Psoas muscle (tissue), 8 donors: ENCODE measurements around the gene ZSWIM5. TPM values are rescaled to one million over a fixed set of nuclear protein-coding genes. Genes with fewer than 3 reads are reported as not detected.
A peak's percentile ranks its signal among the peaks of the same experiment; 100 is the strongest.
"Not testable (repeated sequence)": the region's sequence is repeated elsewhere in the genome, so short reads cannot be mapped to it uniquely, and the experiment has no call there.

Experiments used
- ATAC-seq, 4 donors: fragments of 200-7000 bp; cut with Tn5 transposase; one replicate each; pipeline ENCODE4 v1.9.1; 2020; ENCODE audit warnings: moderate library complexity in 3 of 4, mild to moderate bottlenecking in 2 of 4
- DNase-seq, 2 donors: peaks; one replicate each; pipeline ENCODE4 v3.0.0-alpha.2; 2020
- H3K27ac ChIP-seq: fragments of 200-600 bp; one replicate; pipeline ENCODE4 v1.8.0; 2022
- H3K27me3 ChIP-seq, 3 donors: fragments of 200-600 bp in 1 of 3; one replicate each; pipeline versions ENCODE4 v1.6.1 to v1.8.0; 2013 to 2022; ENCODE audit warnings: low read length in 2 of 3, mild to moderate bottlenecking in 2 of 3, moderate library complexity in 1 of 3; ENCODE audit not compliant: insufficient read depth in 3 of 3
- H3K36me3 ChIP-seq, 2 donors: fragments of 200-600 bp in 1 of 2; one replicate each; pipeline versions ENCODE4 v1.6.1 to v1.8.0; 2013 to 2022; ENCODE audit warnings: low read depth in 1 of 2, mild to moderate bottlenecking in 1 of 2, moderate library complexity in 1 of 2; ENCODE audit not compliant: insufficient read depth in 1 of 2
- H3K4me1 ChIP-seq: fragments of 200-600 bp; one replicate; pipeline ENCODE4 v1.8.0; 2022
- H3K4me3 ChIP-seq: fragments of 200-600 bp; one replicate; pipeline ENCODE4 v1.8.0; 2022; ENCODE audit warnings: mild to moderate bottlenecking
- H3K9me3 ChIP-seq: fragments of 200-600 bp; one replicate; pipeline ENCODE4 v1.8.0; 2022
- WGBS, 3 donors: extraction: QIAGEN DNeasy Blood & Tissue Kit; methylation state at CpG; one replicate each; pipeline versions ENCODE4 v1.1.6 to v1.1.7; 2013; 5-methylcytosine and 5-hydroxymethylcytosine counted together
- intact Hi-C, 2 donors: fragments of 100-400 bp; cut with DNase I; formaldehyde crosslinking; loops; one replicate each; pipeline versions ENCODE4 v1.11.0 to v1.14.2; 2022
- long read RNA-seq, 2 donors: library from polyadenylated mRNA; unstranded; transcript quantifications; one replicate each; pipeline ENCODE4 v2.0.0, GENCODE V29; 2021
- polyA plus RNA-seq, 3 donors: library from polyadenylated mRNA; stranded (reverse); fragments of 200-250 nt; gene quantifications; one replicate each; pipeline ENCODE4 v1.2.3, GENCODE V29; 2013
- total RNA-seq, 4 donors: library from RNA; stranded (reverse); fragmentation: NEBNext Ultra II Directional in 2 of 4; extraction: Animal tissue kit (Norgen Biotek cat#: 25700) in 2 of 4; gene quantifications; one replicate each; pipeline versions ENCODE4 v1.2.1 to v1.2.4, GENCODE V29; 2021 to 2023
- TF ChIP-seq, protein P1 (sequence below): fragments of 200-600 bp; IDR thresholded peaks from one replicate; pipeline ENCODE4 v1.8.0; 2022; ENCODE audit warnings: antibody characterized with exemption
- donor health status: healthy with polysubstance abuse.
- donor health status: DM: no; HTN: no; CAD: no; lungs with moderate emphysema.
- donor health status: Bipolar disorder and iron deficiency.
- donor health status: healthy.
- donor health status: DM: yes; HTN: yes; CAD: no.
- donor health status: DM: no; HTN: no; CAD: no.
- donor health status: DM: no; HTN: no; CAD: no.
- donor health status: DM: yes; HTN: yes; CAD: no.

Gene ZSWIM5
- total RNA-seq (under 1 TPM; 0.50 to 0.98 (median 0.70) TPM), polyA plus RNA-seq (under 1 TPM; 0.03 to 0.24 (median 0.21) TPM)
- long read RNA-seq, donor 1 = 0 reads
- long read RNA-seq, donor 2, partial matches to known transcripts = 0 of 1 reads
- long read RNA-seq, donor 2, other reads (novel, unspliced or antisense) = 1 of 1 reads

DNA sequence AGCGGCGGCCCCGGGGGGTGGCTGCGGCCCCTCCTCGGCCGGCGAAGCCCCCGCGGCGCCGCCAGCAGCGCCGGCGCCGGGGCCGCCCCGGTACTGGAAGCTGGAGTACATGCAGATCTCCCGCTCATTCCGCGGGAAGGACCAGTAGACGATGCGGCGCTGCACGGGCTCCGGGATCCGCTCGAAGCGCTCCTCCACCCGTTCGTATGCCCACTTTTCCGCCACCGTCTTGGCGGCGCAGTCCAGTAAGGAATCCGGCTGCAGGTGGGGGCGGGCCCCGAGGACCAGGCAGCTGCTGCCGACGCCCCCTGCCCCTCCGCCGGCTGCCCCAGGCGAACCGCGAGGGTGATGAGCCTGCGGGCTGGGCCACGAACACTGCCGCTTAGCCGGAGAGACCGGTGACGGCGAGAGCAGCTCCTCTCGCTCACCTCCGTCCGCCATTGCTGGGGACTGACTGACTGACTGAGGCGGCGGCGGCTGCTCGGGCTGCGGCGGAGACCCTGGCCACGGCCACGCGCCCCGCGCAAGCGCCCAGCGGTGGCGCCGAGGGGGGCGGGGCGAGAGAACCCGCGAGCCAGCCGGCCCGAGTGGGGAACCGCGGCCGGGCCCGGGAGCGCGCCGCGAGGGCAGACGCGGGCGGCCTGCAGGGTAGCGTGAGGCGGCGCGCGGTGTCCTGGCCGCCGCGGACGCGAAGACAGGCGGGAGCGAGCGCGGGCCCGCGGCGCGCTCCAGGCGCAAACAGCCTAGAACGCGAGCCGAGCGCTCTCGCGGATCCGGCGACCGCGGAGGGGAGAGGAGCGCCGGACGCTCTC lies at the start of gene ZSWIM5:
Gene ZSWIM5 (minus strand): TSS at position 696 of the 812 bp plus-strand sequence. CDS start 255 bp downstream, at position 441.
- H3K9me3 ChIP-seq = no peaks in the 10 kb centered on the region
- WGBS, 3 donors = 0 to 1% (median 1%) methylated on average over 53 to 118 of the region's 118 CpGs
- peaks cover 12% of the 10 kb centered on the region for H3K4me1 ChIP-seq
- intact Hi-C loops = loop anchor here in 1 of 2 donors (10.0 kb wide), 1 partner anchor 89 kb away; no protein-coding TSS in a partner anchor
- ATAC-seq (peak; percentile 92 to 95 (median 94)), DNase-seq (peak; percentile 73 to 82)
- H3K27me3 ChIP-seq = peaks cover 0 to 3% (median 0%) of the 10 kb centered on the region in 3 donors
- peak within 1 kb of the TSS; percentile 97 for H3K4me3 ChIP-seq
- TF ChIP-seq, protein P1, sequence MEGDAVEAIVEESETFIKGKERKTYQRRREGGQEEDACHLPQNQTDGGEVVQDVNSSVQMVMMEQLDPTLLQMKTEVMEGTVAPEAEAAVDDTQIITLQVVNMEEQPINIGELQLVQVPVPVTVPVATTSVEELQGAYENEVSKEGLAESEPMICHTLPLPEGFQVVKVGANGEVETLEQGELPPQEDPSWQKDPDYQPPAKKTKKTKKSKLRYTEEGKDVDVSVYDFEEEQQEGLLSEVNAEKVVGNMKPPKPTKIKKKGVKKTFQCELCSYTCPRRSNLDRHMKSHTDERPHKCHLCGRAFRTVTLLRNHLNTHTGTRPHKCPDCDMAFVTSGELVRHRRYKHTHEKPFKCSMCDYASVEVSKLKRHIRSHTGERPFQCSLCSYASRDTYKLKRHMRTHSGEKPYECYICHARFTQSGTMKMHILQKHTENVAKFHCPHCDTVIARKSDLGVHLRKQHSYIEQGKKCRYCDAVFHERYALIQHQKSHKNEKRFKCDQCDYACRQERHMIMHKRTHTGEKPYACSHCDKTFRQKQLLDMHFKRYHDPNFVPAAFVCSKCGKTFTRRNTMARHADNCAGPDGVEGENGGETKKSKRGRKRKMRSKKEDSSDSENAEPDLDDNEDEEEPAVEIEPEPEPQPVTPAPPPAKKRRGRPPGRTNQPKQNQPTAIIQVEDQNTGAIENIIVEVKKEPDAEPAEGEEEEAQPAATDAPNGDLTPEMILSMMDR = no peak
- H3K36me3 ChIP-seq = no peaks in the 10 kb centered on the region
- peak within 1 kb of the TSS; percentile 73 for H3K27ac ChIP-seq

DNA sequence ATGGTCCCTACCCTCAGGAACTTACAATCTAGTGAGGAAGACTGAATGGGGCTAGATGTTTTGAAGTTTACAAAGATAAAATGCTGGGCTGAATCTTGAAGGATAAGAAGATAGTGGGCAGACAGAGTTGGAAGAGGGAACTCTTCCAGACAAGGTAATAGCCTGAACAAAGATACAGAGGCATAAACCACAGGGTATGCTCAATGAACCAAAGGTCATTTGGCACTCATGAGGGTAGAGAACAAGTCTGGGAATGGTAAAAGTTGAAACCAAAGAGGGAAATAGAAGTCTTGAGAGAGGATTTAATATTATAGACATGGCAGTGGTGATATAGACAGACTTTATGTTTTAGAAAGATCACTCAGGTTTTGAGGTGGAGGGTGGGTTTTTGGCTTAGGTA lies 48.1 kb upstream of the ZSWIM5 start:
- ATAC-seq = no peak
- intact Hi-C loops = no loop called here
- Histone ChIP-seq H3K27me3 (peaks cover 0 to 5% (median 0%) of the 10 kb centered on the region in 3 donors), H3K27ac (no peak overlapping the region), H3K9me3 (no peaks in the 10 kb centered on the region), H3K4me1 (no peaks in the 10 kb centered on the region), H3K4me3 (no peak overlapping the region), H3K36me3 (no peaks in the 10 kb centered on the region)
- TF ChIP-seq, protein P1 = no peak
- no peak for DNase-seq

DNA sequence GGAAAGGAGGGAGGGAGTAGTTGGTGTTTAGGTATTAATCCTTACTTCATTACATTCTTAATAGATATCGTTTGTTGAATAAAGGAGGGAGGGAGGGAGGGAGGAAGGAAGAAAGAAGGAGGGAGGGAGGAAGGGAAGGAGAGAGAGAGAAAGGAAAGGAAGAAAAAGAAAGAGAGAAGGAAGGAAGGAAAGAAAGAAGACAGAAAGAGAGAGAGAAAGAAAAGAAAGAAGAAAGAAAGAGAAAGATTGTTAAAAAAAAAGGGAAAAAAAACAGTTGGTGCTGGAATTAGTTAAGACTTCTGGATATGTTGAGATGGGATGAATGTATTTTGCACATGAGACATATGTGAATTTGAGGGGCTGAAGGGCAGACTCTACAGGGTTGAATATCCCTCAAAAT lies 44.1 kb upstream of the ZSWIM5 start:
- Histone ChIP-seq H3K27me3 (no peaks in the 10 kb centered on the region), H3K36me3 (no peaks in the 10 kb centered on the region), H3K9me3 (no peaks in the 10 kb centered on the region), H3K27ac (no peak overlapping the region), H3K4me1 (no peaks in the 10 kb centered on the region), H3K4me3 (no peak overlapping the region)
- TF ChIP-seq, protein P1 = no peak
- no peak for ATAC-seq
- DNase-seq = no peak
- intact Hi-C loops = no loop called here
- WGBS, 3 donors = 0% methylated on average over 1 of the region's 1 CpG

DNA sequence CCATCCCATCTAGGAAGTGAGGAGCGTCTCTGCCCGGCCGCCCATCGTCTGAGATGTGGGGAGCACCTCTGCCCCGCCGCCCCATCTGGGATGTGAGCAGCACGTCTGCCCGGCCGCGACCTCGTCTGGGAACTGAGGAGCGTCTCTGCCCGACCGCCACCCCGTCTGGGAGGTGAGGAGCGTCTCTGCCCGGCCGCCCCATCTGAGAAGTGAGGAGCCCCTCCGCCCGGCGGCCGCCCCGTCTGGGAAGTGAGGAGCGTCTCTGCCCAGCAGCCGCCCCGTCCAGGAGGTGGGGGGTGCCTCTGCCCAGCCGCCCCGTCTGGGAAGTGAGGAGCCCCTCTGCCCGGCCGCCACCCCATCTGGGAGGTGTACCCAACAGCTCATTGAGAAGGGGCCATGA lies 41.6 kb upstream of the ZSWIM5 start:
- ATAC-seq, H3K9me3 ChIP-seq, H3K36me3 ChIP-seq, H3K4me1 ChIP-seq, H3K4me3 ChIP-seq, intact Hi-C loops, DNase-seq, H3K27ac ChIP-seq, H3K27me3 ChIP-seq: not testable (repeated sequence)
- WGBS, 3 donors = 93 to 96% (median 93%) methylated on average over 24 to 30 of the region's 30 CpGs

DNA sequence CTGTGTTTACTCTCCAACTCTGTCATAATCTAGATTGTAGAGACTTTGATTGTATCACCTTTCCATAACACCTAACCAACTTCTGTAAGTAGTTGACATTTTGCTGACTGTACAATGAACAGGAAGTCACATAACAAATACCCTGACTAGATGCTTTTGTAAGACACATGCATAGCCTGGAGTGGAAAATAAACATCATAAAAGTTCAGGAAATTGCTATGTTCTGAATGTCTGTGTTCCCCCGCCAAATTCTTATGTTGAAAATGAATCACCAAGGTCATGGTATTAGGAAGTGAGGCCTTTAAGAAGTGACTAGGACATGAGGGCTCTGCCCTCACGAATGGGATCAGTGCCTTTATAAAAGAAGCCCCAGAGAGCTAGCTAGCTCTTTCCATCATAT lies 40.4 kb upstream of the ZSWIM5 start:
- no peaks in the 10 kb centered on the region for H3K9me3 ChIP-seq
- H3K27ac ChIP-seq = no peak overlapping the region
- ATAC-seq = no peak
- WGBS, 3 donors = 62 to 64% (median 64%) methylated on average over 2 of the region's 2 CpGs
- TF ChIP-seq, protein P1 = no peak
- no peaks in the 10 kb centered on the region for H3K27me3 ChIP-seq
- no peaks in the 10 kb centered on the region for H3K4me1 ChIP-seq
- no peak overlapping the region for H3K4me3 ChIP-seq
- H3K36me3 ChIP-seq = no peaks in the 10 kb centered on the region
- DNase-seq = no peak
- intact Hi-C loops = no loop called here

DNA sequence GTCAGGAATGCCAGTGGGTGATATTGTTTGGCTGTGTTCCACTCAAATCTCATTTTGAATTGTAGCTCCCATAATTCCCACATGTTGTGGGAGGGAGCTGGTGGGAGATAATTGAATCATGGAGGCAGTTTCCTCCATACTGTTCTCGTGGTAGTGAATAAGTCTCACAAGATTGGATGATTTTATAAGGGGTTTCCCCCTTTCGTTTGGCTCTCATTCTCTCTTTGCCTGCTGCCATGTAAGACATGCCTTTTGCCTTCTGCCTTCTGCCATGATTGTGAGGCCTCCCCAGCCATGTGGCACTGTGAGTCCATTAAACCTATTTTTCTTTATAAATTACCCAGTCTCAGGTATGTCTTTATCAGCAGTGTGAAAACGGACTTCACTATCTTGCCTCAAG lies 40.0 kb upstream of the ZSWIM5 start:
- H3K27ac ChIP-seq, H3K4me1 ChIP-seq, H3K4me3 ChIP-seq, H3K36me3 ChIP-seq, DNase-seq, H3K27me3 ChIP-seq, intact Hi-C loops, ATAC-seq, H3K9me3 ChIP-seq: not testable (repeated sequence)
- 72 to 80% (median 76%) methylated on average over 3 of the region's 3 CpGs for WGBS, 3 donors
